ENCODE data around the gene SPATA31D4.

- TF ChIP-seq CTCF (IDR thresholded peaks at IDR 0.05): no peak
- no peak for TF ChIP-seq POLR2A (IDR thresholded peaks at IDR 0.05)
Observed at GRCh38 chr9:81906671-81907070, 21.6 kb upstream of the SPATA31D4 start.

Measured in ovary (tissue), 3 donors.